Putamen (tissue), 1 donor: ENCODE measurements around the gene PPP3R1.

Experiments used
- DNase-seq: peaks from one replicate; pipeline ENCODE4 v3.0.0-alpha.2; 2016; ENCODE audit warnings: low spot score

Gene PPP3R1

DNA sequence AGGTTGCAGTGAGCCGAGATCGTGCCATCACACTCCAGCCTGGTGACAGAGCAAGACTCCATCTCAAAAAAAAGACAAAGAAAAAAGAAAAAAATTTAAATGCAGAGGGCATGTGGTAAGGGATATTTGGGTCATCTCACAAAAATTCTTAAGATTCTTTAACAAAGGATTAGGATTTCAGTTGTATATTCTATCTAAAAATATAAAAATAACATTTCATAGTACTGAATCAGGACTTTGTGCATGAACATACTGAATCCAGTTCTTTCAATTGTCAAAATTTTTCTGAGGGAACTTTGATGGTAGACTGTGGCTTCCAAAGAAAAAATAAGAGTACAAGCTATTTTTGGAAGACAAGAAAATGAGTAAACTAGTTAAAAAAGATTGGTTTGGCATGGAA is 6.5 kb upstream of the PPP3R1 start:
- DNase-seq, result no peak

DNA sequence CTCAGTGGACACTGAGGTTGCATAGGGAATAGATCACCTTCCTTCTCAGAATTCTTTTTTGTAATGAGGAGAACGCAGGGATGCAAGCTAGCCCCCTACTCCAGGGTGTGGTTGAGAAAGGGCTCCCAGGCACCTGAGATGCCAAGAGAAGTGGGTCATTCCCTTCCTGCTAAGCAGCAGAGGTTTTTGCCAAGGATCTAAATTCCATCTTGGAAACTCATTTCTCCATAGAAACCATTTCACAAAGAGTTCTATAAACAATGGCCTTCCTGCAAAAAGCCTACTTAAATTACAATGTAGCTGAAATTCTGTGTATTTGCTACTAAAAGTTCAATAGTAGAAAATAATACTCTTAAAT is 3.7 kb upstream of the PPP3R1 start:
- DNase-seq, result no peak

DNA sequence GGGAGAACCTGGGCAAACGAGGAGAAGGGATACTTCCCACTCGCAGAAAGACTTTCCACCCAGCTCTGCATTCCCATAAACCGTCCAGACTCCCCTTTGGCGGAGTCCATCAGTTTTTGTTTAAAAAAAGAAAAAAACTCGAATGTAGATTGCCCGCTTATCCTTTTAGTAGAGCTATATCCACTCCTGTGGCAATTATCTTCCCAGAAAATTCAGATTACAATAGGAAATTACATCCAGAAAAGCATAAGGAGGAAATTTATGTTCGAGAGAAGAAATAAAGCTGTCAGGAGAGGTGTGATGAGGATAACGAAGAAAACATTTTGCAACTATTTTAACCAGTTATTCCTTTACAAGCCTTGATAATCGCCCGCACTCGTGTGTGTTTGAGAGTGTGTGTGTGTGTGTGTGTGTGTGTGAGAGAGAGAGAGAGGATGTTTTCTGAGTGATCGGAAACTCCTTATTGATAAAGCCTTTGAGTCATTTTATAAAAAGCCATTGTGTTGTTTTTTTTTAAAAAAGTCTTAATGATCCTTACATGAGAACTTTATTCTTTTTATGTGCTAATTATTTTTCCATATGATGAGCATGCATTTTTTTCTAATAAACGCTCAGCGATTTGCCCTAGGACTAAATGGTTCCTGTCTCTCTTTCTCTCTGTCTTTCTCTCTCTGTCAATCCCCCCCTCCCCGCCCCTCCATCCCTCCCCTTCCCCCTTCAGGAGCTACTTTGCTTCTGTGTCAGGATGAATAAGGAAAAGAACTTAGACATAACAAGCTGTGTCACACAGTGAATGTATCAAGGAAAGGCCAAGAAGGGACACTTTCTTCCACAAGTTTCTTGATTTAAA is 1.1 kb upstream of the PPP3R1 start:
- DNase-seq, result no peak

DNA sequence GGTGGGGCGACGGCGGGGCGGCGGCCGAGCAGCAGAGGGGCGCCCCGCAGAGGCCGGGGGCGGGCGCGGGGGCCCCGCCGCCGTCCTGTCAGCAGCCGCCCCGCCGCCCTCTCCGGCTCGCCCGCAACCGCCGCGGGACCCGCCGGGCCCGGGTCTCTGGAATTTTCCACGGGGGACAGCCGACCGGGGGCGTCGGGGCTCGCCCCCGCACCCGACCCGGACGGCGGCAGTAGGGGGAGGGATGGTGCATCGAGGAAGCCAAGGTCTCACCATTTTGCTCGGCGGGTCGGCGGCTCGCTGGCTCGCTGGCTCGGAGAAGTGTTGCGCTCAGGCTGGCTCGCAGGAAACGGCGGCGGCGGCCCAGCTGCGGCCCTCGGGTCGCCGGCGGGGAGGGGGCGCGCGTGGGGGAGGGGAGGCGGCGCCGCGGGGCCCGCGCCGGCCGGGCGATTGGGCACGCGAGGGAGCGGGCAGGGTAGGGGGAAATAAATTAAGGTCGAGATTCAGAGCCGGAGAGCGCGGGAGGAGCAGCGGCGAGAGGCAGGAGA is 405 bp downstream of the PPP3R1 start:
- no peak for DNase-seq

DNA sequence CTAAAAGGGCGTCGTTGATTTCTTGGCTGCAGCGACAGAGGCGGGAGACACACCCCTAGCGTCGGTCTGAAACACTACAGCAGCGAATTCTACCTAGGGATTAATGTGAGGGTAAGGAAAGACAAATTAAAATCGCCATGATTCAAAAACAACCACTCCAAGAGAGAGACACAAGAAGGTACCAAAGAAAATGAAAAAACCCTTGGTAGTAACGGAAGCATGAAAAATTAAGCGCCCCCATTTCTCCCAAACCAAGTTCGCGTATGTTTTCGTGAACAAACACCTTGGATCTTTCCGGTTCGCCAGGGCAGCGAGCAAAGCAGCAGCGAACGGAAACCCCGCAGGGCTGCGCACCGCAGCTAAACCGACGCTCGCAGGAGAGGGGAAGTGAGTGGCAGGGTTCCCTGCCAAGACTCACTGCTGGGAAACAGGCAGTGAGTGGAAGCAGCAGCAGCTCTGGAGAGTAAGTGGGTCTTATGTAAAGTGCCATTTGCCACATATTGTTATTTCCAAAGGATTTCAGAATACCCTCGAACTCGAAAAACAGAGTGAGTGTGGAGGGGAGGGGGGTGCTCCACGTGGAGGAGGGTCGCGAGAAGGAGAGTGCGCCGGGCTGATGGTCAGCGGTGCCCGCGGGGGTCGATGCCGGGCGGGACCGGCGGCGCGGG is 1.0 kb downstream of the PPP3R1 start:
- DNase-seq, result peak; percentile 72

DNA sequence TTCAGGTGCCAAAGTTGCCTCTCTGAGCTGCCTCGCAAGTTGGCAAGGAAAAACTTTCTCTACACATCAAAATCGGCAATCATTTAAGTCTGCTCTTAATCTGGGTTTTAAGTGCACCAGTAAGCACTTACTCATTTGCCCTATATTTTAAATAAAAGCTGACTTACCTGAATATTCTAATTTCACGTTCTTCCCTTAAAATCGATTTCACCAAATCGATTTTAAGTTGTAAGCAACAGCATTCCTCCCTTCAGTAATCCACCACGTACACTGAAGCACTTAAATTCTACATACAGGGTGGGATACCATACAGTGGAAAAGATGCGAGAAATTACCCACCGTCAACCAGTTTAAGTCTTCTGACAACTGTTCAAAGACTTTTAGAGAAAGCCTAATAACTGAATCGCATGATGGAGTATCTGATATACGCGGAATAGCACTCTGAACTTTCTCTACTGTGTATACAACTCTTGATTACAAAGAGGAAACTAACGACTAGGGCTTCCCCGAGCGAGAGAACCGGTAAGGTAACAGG is 1.6 kb downstream of the PPP3R1 start:
- DNase-seq, result no peak

DNA sequence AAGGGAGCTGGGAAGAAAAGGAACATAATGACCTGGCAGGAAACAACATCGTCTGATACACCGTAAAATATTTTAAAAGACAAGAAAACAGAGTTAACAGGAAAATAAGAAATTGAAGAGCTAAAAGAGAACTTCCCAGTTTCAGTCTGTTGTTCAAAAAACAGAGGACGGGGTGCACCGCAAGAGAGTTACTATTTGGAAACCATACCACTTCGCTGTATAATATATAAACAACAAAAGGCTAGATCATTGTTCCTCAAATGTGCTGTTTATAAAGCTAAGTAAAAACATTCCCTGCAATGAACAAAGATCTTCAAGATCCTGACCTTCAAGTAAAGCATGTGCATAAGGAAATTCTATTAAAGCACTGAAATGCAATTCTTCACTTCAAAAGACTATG is 2.1 kb downstream of the PPP3R1 start:
- no peak for DNase-seq

DNA sequence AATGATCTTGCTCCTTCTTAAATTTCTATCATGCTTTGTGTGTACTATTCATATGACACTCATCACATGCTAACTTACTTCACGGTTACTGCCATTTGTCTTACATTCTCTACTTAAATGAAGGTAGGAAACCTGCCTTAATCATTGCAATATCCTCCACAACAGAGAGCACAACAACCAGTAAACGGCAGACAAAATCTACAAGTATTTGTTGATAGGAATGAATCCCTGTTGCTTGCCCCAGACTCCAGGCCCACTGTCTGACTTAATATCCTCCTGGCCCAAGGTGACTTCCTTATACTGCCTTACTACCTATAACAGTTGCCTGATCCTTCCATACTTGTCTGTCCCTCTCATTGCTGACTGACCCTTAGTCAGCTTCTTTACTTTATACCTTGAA is 3.5 kb downstream of the PPP3R1 start:
- DNase-seq, result no peak

DNA sequence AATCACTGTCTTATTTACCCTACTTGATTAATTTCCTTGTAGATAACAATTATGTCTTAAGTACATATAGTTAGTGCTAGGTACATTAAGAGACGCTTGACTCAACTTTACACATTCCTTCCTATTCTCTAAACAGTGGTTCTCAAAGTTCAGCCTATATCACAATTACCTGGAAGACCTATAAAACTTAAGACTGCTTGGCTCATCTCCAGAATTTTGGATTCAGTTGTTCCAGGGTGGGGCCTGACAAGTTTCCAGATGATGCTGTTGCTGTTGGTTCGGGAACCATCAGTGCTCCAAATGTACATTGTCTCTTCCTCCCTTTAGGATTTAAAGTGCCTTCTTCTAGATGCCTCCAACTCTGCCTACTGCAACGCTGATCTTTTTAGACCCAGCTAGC is 4.0 kb downstream of the PPP3R1 start:
- no peak for DNase-seq

DNA sequence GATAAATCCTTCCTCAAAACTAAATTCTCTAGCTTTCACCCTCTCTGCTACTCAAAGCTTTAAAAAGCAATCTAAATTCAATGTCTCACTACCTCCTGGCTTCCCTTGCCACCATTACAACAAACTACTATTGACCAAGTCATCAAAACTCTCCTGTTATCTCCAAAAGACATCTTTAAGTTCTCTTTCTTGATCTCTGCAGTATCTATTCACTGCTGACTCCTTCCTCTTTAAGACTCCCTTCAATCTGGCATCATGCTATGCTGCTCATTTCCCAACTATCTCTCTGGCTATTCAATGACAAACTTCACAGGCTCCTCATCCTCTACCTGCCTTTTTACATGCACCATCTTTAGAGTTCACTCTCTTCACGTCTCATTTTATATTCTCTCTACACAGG is 5.9 kb downstream of the PPP3R1 start:
- no peak for DNase-seq

DNA sequence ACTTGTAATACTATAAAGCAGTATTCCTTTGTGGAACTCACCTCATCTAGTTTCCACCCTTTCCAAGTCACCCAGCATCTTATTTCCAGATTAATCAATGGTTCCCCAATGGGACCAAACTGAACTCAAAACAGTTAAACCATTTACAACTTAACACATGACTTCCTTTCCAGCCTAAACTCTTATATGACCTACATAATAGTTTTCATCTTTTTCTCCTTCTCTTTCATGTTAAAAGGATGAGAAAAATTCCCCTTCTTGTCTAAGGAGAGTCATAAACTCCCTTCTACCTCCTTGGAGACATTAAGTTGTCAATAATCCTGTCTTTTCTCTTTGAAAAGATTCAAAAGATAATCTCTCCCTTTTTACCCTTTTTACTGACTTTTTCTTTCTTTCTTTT is 6.7 kb downstream of the PPP3R1 start:
- no peak for DNase-seq

DNA sequence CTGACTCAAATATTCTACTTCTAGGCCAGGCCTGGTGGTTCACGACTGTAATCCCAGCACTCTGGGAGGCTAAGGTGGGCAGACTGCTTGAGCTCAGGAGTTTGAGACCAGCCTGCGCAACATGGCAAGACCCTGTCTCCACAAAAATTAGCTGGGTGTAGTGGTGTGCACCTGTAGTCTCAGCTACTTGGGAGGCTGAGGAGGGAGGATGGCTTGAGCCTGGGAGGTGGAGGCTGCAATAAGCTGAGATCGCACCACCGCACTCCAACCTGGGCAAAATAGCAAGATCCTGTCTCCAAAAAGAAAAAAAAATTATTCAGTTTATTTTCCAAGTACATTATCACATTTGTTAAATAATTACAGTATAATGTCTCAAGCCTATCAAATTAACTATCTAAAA is 7.3 kb downstream of the PPP3R1 start:
- DNase-seq, result no peak

DNA sequence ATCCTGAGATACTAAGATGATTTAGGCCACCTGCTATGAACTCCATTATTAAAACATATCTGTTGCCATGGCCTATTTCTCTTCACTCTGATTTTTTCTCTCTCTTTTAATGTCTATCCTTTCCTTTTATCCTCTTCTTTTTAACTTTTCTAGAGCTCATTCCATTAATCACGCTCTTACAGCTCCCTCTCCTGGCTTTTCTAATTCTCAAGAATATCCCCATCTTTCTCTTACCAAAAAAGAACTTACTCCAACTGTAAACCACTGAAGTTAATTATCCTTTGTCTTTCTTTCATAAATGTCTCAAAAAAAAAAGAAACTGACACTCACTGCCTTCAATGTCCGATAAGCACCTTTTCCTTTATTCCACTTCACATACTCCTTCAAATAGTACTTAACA is 7.9 kb downstream of the PPP3R1 start:
- DNase-seq, result no peak

DNA sequence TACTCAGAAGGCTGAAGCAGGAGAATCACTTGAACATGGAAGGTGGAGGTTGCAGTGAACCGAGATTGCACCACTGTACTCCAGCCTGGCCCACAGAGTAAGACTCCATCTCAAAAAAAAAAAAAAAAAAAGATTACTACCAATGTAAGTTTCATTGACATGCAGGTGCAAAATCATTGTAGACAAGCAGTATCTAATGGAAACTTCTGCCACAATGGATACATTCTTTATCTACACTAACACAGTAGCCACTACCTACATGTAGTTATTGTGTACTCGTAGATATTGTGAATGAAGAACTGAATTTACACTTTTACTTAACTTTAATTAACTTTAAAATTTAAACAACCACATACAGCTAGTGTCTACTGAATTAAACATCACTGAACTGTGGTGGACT is 10.6 kb downstream of the PPP3R1 start:
- no peak for DNase-seq

DNA sequence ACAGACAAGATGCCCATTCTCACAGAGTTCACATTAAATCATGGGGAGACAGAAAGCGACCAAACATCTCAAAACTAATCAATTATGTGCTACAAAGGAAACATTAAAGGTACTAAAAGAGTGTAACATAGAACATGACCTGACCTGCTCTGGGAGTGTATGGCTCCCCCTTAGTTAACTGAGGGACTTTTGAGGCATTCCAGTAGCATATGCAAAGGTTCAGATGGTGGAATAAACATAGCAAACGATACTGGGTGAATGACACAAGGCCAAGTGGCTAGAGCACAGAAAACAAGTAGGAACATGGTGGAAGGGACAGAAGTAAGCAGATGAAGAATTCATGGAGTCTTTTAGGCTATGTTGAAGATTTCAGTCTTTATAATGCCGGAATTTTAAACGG is 11.9 kb downstream of the PPP3R1 start:
- no peak for DNase-seq

DNA sequence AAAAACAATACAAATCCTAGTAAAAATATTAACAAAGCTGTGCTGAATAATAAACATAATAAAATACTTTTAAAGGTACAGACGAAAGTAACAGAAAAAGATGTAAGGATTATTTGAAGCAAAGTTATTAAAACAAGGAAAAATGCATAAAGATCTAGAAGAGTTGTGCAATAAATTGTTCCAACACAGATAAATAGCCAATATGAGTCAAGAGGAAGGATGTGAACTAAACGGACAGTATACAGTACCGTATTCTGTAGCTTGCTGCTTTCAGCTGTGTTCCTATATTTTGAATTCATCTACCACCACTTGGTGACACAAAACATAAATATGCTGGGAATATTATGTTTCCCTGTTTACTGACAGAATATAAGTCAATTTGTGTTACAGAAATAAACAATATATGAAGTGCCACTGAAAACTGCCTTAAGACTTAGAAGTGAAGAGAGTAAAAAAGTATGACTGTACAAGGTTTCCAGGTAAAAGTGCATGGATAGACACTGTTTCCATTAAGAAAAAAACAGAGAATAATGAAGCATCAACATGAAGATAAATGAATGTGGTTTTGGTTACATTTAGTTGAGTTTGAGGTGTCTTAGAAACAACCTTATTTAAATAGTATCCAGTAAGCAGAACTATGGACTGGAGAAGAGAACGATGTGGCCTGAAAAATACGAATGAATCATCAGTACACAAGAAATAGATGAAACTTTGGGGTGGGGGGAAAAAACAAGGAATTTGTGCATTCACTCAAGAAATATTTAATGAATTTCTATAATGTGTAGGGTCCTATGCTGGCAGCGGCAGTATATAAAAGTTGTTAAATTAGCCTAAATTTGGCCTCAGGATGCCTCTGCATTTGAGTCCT is 13.1 kb downstream of the PPP3R1 start:
- no peak for DNase-seq

DNA sequence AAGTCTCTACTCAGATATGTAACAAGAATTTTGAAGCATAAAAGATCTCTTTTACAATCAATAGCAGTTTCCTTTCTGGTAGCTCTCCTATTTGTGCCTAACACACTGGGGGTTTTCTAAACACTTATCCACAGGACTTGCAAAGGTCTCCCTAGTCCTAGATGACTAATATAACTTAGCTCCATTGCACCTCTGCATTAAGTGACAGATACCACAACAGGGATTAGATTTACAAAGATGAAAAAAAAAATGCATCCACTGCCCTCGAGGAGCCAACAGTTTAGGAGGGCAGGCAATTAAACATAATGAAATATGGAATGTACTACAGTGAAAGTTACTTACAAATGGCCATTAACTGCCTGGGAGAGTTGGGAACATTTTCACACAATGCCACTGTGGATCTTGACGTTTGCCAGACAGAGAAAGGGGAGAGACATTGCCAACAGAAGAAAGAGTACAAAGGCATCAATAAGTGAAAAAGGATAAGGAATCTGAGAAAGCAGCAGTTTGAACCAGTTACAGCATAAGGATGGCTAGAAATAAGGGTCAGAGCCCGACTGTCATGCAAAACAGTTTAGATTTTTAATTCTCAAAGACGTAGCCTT is 14.3 kb downstream of the PPP3R1 start:
- DNase-seq, result no peak

DNA sequence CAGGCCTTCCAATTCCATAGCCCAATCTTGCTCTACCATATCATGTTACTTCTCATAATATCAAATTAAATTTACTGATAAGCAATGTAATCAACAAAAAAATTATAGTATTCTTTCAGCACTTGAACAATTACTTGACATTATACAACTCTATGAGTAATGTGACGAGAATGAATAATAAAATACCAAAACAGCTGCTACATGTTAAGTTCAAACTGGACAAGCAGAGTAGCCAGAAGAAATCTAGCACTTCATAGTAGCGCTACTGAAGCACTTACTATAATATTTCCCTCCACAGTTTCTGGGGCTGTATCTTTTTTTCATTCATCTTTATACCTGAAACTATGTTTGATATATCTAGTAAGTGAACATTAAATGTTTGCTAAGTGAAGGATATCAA is 14.9 kb downstream of the PPP3R1 start:
- no peak for DNase-seq

DNA sequence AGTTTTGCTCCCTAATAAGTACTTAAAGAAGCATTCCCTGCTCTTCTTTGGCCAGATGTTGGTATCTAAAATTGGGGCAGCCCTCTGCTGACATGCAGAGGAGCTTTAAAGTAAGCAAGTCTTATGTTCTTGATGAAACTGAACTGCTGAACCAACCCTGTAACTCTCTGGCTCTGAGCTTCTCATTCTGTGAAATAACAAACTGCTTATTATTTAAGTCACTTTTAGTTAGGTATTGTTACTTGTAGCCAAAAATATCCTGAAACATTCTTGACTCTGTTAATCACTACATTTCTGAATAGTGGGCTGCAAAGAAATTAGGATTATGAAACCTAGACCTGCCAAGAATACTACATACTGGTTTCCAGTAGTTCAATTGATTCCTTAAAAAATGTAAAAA is 15.5 kb downstream of the PPP3R1 start:
- no peak for DNase-seq

DNA sequence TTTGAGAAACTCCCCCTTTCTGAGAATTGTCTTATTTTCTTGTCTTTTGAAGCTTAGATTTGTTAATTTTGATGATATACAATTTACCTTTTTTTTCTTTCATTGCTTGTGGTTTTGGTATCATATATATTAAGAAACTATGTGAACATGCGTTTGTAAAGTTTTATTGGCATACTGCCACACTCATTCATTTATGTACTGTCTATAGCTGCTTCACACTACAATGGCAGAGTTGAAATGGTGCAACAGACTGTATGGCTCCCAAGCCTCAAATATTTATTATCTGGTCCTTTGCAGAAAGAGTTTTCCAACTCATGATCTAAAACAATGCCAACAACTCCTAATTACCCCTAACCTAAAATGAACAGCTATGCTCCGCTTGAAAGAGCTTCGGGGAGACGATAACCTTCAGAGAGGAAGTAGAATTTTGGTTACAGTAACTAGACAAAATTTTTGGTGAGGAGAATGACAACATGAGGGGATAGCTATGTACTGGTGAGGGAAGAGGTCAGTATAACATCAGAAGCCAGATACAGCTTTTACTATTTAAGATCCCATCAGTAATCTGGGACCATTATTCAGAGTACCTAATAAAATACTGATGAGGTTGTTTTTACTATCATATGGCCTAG is 16.1 kb downstream of the PPP3R1 start:
- no peak for DNase-seq

DNA sequence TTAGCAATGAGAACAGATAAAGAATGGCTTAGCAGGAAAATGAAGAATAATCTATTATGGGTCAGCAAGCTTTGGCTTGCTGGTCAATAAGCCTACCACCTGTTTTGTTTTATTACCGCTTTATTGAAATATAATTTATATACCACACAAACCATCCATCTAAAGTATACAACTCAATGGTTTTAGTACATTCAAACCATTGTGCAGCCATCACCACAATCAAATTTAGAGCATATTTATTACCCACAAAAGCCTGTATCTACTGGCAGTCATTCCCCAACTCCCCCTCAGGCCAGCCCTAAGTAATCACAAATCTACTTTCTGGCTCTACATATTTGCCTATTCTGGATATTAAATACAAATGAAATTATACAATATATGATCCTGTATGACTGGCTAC is 17.2 kb downstream of the PPP3R1 start:
- no peak for DNase-seq
